ENCODE measurements around the gene SPOCK3. TPM values are rescaled to one million over a fixed set of nuclear protein-coding genes. Genes with fewer than 3 reads are reported as not detected.

Gene SPOCK3
- total and polyA plus RNA-seq, 2 of the 13 experiments (the other 11 are each of a cell fraction or from before 2014, with no cell fraction given): not detected

DNA sequence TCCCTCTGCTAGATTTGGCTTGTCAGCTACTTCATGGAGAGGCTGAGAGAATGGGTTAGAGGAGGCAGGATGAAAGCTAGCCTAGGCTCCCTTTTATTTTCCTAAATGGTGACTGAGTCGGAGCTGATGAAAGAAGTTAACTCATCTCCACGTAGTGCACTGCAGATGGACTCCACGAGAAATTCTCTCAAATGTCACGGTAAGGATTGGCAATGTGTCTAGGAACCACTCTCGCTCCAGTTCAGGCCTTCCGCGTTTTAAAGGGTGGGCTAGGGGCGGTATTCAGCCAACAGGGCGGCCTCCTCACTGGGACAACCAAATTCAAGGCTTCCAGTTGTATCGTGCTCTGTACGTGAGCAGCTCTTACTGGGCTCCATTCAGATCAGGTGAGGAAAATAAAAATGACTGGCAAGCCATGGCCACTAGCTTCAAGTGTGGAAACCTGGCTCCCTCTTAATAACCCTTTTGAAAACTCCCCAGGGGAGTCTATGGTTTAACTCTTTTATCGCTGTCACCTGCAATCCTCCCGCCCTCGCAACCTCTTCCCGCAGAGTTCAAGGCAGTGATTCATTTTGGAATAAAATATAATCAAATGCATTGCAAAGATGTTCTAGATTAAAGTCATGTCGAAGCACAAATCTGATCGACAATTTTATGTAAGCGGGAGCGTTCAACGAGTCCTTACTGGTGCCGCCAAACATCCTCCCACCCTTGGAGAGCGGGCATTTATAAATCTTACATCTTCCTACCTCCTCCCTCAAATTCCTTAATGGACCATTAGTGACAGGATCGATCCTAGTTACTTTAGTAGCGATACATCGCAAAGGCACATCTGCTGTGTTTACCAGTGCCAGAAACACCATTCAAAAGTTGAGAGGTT is 1.2 kb downstream of the SPOCK3 start (continued):
- TF ChIP-seq CENPT (CRISPR knock-in tag; IDR thresholded peaks at IDR 0.05; ENCODE audit: low read depth): no peak
- TF ChIP-seq SIX4 (CRISPR knock-in tag; IDR thresholded peaks at IDR 0.05): no peak
- TF ChIP-seq, protein P1, sequence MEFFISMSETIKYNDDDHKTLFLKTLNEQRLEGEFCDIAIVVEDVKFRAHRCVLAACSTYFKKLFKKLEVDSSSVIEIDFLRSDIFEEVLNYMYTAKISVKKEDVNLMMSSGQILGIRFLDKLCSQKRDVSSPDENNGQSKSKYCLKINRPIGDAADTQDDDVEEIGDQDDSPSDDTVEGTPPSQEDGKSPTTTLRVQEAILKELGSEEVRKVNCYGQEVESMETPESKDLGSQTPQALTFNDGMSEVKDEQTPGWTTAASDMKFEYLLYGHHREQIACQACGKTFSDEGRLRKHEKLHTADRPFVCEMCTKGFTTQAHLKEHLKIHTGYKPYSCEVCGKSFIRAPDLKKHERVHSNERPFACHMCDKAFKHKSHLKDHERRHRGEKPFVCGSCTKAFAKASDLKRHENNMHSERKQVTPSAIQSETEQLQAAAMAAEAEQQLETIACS (CRISPR knock-in tag; IDR thresholded peaks at IDR 0.05): no peak
- TF ChIP-seq ARNT2 (CRISPR knock-in tag; IDR thresholded peaks at IDR 0.05; ENCODE audit: low read depth): no peak
- TF ChIP-seq, protein P2, sequence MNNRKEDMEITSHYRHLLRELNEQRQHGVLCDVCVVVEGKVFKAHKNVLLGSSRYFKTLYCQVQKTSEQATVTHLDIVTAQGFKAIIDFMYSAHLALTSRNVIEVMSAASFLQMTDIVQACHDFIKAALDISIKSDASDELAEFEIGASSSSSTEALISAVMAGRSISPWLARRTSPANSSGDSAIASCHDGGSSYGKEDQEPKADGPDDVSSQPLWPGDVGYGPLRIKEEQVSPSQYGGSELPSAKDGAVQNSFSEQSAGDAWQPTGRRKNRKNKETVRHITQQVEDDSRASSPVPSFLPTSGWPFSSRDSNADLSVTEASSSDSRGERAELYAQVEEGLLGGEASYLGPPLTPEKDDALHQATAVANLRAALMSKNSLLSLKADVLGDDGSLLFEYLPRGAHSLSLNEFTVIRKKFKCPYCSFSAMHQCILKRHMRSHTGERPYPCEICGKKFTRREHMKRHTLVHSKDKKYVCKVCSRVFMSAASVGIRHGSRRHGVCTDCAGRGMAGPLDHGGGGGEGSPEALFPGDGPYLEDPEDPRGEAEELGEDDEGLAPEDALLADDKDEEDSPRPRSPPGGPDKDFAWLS (CRISPR knock-in tag; IDR thresholded peaks at IDR 0.05; ENCODE audit: borderline replicate concordance): no peak
- no peak for TF ChIP-seq PPARG (CRISPR knock-in tag; conservative IDR thresholded peaks at IDR 0.05)
- no peak for TF ChIP-seq ZNF746 (CRISPR knock-in tag; IDR thresholded peaks at IDR 0.05)
- TF ChIP-seq, protein P3, sequence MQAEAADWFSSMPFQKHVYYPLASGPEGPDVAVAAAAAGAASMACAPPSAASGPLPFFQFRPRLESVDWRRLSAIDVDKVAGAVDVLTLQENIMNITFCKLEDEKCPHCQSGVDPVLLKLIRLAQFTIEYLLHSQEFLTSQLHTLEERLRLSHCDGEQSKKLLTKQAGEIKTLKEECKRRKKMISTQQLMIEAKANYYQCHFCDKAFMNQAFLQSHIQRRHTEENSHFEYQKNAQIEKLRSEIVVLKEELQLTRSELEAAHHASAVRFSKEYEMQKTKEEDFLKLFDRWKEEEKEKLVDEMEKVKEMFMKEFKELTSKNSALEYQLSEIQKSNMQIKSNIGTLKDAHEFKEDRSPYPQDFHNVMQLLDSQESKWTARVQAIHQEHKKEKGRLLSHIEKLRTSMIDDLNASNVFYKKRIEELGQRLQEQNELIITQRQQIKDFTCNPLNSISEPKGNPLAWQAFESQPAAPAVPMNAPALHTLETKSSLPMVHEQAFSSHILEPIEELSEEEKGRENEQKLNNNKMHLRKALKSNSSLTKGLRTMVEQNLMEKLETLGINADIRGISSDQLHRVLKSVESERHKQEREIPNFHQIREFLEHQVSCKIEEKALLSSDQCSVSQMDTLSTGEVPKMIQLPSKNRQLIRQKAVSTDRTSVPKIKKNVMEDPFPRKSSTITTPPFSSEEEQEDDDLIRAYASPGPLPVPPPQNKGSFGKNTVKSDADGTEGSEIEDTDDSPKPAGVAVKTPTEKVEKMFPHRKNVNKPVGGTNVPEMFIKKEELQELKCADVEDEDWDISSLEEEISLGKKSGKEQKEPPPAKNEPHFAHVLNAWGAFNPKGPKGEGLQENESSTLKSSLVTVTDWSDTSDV (CRISPR knock-in tag; IDR thresholded peaks at IDR 0.05): no peak
- no peak for TF ChIP-seq IKZF4 (CRISPR knock-in tag; IDR thresholded peaks at IDR 0.05; ENCODE audit: borderline replicate concordance, low read depth, not compliant biosample characterization)
